Activated naive CD8-positive, alpha-beta T cell treated with anti-CD3 and anti-CD28 coated beads, Interleukin-2, amount 50 U/mL, for 16 hours (primary cell): ENCODE measurements around the gene XIRP2.

Experiments
- DNase-seq: peaks from one replicate; pipeline ENCODE4 v3.0.0-alpha.2; 2020; ENCODE audit warnings: low read depth, low spot score

Gene XIRP2

DNA sequence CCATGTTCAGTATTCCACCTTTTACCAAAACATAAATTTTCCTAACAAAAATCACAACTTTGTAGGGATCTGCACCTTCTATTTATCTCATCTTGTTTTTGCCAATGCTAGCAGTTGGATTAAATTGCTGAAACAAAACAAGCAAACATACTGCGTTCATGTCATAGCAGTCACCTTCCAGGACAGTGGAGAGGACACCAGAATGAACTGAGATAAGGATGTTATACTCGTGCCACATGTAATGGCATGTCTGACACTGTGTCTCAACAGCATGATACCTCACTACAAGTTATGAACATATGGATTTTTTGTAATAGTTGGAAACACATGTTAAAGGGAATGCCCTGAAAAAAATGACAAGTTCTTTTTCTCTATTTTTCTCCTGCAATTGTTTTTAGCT, 245.3 kb downstream of the XIRP2 start:
- DNase-seq: no peak

GRCh38 chr2:167134381-167135072, 246.2 kb downstream of the XIRP2 start:
- no peak for DNase-seq

DNA sequence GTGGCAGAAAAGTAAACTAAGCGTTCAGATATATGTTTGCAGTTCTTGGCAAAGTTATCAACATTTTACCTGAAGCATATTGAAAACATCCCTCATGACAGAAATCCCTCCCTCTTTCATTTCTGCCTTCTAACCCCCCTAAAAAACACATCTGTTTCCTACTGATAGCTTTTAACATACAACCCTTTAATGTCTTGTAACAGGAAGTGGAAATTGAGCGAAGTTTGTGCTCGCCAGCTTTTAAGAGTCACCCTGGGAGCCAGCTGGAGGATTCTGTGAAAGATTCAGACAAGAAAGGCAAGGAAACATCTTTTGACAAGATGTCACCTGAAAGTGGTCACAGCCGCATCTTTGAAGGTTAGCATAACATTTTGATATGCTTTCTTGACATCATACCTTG, 247.4 kb downstream of the XIRP2 start:
- DNase-seq: no peak

- no peak for DNase-seq
Observed at GRCh38 chr2:167136879-167137596, 248.8 kb downstream of the XIRP2 start.

- DNase-seq: no peak
Observed at GRCh38 chr2:167140330-167140729, 252.1 kb downstream of the XIRP2 start.

- DNase-seq: no peak
Observed at GRCh38 chr2:167140767-167141166, 252.5 kb downstream of the XIRP2 start.

GRCh38 chr2:167142554-167142953, 254.3 kb downstream of the XIRP2 start:
- DNase-seq: no peak

- DNase-seq: no peak
Observed at GRCh38 chr2:167144179-167144898, 256.1 kb downstream of the XIRP2 start.

GRCh38 chr2:167147271-167147941, 259.1 kb downstream of the XIRP2 start:
- no peak for DNase-seq

DNA sequence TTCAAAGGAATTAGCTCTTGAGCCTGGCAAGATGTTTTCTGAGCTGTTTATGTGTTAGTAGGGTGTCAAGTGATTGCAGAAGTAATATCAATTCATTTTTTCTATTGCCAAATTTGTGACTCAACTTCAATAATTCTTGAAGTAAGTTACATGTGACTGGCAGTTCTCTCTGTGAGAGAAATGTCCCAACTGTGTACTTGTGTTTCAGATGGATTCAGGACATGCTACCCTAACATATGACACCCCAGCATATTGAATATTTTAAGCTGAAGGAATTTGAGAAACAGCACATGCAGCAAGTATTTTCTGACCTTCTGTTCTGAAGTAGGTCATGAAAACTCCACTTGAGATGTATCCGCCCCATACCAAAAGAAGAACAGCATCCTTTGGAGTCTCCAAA, 263.6 kb downstream of the XIRP2 start:
- no peak for DNase-seq

- DNase-seq: no peak
Observed at GRCh38 chr2:167157523-167157922, 269.2 kb downstream of the XIRP2 start.

DNA sequence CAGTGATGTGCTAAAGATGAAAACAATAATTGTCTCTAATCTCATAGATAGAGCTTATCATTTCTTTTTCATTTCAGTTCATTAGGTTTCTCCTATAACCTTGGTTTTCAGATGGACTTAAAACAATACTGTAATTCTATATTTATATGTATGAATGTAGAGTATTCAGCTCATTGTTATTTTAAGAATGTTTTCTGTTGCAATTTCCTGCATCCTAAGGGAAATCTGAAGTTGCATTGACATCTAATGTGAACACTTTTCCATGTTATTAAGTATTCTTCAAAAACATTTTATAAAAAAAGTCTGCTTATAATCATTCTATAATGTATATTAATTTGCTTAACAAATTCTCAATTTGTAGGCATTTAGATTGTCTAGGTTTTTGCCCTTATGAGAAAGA, 288.9 kb downstream of the XIRP2 start:
- DNase-seq: no peak

DNA sequence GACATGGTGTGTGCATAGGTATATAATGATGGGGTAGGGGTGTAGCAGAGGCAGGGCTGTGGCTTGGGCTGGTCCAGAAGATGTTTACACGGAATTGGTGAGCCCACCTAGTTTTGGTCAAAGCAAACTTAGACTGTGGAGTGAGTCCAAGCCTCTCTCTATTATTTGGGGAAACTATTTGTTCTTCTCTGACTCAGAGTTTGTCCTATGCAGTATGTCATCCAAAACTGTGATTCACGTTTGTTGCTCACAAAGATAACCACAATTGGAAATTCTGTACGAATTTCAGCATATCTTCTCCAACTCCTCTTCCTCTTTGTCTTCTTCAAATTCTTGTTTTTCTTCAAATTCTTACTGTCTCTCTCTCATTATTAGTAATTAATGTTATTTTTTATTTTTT, 292.9 kb downstream of the XIRP2 start:
- no peak for DNase-seq

DNA sequence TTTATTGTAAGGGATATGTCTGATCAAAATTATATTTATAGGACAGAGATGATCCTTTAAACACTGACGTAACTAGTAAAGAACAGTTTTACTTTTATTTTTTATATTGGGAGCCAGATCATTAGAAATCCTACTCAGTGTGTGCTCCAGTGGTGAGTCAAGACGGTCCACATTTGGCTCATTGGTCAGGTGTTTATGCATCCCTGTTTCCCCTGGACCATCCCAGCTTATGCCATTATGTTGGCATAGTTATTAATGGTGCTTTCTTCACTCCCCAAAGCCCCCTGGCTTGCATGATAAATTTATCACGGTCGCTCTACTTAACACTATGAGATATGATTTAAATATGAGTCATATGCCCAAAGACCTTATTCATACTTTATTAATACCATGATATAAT, 293.4 kb downstream of the XIRP2 start:
- no peak for DNase-seq

DNA sequence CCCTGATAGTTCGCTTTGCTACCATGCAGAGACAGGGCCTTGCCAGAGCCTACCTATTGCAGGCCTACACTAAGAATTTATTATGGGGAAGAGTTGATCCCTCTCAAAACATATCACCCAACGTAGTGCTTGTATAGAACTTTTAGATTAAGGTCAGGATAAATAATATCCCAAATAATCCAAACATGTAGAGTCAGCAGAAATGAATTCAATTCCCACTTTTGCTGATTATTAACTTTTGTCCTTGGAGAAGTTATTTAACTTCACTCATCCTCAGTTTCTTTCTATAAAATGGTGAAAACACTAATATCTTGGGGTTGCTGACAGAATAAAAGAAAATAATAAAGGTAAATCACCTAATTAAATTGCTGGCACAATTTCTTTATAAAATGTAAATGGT, 294.1 kb downstream of the XIRP2 start:
- no peak for DNase-seq

DNA sequence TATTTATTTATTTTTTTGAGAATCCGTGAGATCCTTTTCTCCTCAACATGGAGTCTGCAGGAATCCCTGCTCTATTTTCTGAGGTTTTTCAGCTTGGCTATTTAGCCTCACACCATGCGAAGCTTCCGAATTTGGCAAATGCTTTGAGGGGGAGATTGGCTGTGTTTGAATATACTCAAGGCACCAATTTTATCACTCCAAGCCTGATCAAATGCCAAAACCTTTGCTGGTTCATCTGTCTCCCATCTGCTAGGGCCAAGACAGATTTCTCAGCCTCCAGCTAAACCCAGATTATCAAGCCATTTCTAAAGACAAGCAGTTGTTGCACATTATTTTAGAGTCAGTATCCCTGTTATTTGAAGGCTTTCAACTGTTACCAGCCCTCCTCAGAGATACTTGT, 295.7 kb downstream of the XIRP2 start:
- no peak for DNase-seq

DNA sequence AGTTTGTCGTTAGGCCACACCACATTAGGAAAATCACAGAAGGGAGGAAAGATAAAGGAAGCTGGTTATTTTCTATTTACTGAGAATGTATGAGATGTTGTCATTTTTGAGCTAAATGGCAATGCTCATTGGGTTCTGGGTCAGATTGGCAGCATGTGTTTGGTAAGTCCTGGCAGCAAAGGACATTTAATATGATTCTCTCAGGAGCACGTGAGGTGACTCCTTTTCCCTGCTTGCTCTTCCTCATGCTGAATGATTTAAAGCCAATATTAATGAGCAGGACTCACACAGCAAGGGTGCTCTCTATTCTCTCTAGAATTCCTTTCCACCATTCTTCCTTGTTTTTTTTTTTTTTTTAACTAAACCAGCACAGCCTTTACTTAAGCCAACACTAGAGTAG, 298.2 kb downstream of the XIRP2 start:
- no peak for DNase-seq

GRCh38 chr2:167187049-167187727, 298.9 kb downstream of the XIRP2 start:
- no peak for DNase-seq

DNA sequence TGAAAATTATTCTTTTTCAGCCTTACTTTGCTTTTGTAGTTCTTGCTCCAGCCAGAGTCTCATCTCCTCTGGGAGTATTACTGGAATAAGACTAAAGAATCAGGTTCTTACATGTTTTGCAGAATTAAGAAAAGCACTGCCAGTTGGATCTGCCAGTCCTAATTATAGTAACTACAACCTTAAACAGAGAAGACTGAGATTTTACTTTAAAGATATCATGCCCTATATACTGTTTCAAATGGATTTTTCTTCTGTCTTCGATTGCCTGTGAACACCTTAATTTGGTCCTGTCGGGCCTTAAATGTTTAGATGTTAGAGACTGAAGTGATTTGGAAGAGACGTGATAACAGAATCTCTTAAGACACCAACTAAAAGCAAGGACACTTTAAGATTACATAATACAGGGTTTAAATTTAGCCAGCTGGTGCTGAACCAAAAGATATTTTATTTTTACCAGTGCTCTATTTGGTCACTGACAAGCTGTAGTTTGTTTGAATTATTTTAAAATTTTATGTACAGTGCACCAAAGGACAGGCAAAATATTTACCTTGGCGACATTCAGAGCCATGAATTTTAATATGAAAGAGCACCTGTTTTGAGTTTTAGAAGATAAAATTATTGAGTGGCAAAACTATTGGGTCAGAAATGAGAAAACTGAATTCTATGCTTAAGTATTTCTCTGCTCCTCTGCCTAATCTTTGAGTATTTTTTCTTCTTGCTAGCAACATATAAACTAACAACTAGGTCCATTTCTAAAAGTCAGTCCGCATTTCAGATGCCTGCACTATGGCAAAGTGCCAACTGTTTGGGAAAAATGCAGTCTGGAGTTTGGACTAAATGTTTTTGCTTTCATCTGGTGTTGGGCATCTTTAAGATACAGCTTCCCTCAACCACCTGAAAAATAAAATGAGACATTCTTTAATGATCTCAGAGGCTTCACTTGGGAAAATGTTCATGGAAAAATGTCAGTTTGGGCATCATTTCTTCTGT, 300.0 kb downstream of the XIRP2 start:
- no peak for DNase-seq

DNA sequence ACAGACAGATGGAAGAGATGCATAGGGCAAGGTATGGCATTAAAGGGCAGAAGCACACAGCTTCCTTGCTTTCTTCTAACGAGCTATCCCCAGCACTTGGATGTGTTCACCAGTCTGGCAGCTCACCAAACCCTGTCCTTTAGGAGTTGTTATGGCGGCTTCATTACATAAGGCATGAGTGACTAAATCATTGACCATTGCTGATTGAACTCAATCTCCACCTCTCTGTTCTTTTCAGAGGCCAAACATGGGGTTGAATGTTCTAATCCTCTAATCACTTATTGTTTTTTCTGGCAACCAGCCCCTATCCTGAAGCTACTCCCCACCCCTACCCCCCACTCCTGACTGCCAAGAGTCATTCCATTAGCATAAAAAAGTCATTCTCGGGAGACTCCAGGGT, 301.8 kb downstream of the XIRP2 start:
- no peak for DNase-seq
